Osteoblast (primary cell): Measurements from ENCODE around the gene GAN. TPM values are rescaled to one million over a fixed set of nuclear protein-coding genes. Genes with fewer than 3 reads are reported as not detected.

Source experiments
- DNase-seq: peaks from one replicate; pipeline ENCODE4 v3.0.0; 2011; ENCODE audit warnings: low spot score, mixed read lengths; ENCODE audit not compliant: insufficient read length; ENCODE audit errors: missing footprints
- H2AFZ ChIP-seq: 2 replicates; pipeline ENCODE4 v1.6.0; 2011; ENCODE audit warnings: mild to moderate bottlenecking, low read length
- H3K27ac ChIP-seq: 2 replicates; pipeline ENCODE4 v1.5.1; 2011; ENCODE audit warnings: mild to moderate bottlenecking, low read depth, low read length, moderate library complexity
- H3K27me3 ChIP-seq: 2 replicates; pipeline ENCODE4 v1.6.0; 2012; ENCODE audit warnings: mild to moderate bottlenecking, control low read depth, inconsistent platforms, low read length, moderate library complexity; ENCODE audit not compliant: insufficient read depth
- H3K36me3 ChIP-seq: 2 replicates; pipeline ENCODE4 v1.5.1; 2011; ENCODE audit warnings: mild to moderate bottlenecking, low read length, control low read depth, moderate library complexity; ENCODE audit not compliant: insufficient read depth
- H3K4me1 ChIP-seq: 2 replicates; pipeline ENCODE4 v1.5.1; 2011; ENCODE audit warnings: mild to moderate bottlenecking, low read length, control low read depth, moderate library complexity; ENCODE audit not compliant: insufficient read depth
- H3K4me2 ChIP-seq: 2 replicates; pipeline ENCODE4 v1.6.0; 2011; ENCODE audit warnings: mild to moderate bottlenecking, low read length; ENCODE audit not compliant: insufficient read depth
- H3K4me3 ChIP-seq: fragments of 200-600 bp; sonication (generic); 3 replicates; pipeline ENCODE4 v1.5.1; 2012; ENCODE audit warnings: mild to moderate bottlenecking, low read length, inconsistent platforms; ENCODE audit not compliant: insufficient read depth
- H3K79me2 ChIP-seq: 2 replicates; pipeline ENCODE4 v1.6.0; 2012; ENCODE audit warnings: mild to moderate bottlenecking, low read length, control low read depth, inconsistent platforms; ENCODE audit not compliant: insufficient read depth
- H3K9me3 ChIP-seq: 2 replicates; pipeline ENCODE4 v1.5.1; 2011; ENCODE audit warnings: low read depth, low read length, control low read depth
- H4K20me1 ChIP-seq: 2 replicates; pipeline ENCODE4 v1.6.0; 2012; ENCODE audit warnings: mild to moderate bottlenecking, low read length, control low read depth; ENCODE audit not compliant: insufficient read depth
- total RNA-seq: library from RNA; depleted of rRNA; stranded (reverse); fragments of >200 nt; gene quantifications from 2 replicates; pipeline ENCODE4 v1.2.3, GENCODE V29; 2012
- TF ChIP-seq, protein P1 (sequence below): IDR thresholded peaks from 2 replicates; pipeline ENCODE4 v1.5.1; 2011; ENCODE audit warnings: mild to moderate bottlenecking, low read depth, low read length, moderate library complexity; ENCODE audit errors: extremely low read depth

GAN gene
- total RNA-seq, 1 donor: 10.9 TPM

DNA sequence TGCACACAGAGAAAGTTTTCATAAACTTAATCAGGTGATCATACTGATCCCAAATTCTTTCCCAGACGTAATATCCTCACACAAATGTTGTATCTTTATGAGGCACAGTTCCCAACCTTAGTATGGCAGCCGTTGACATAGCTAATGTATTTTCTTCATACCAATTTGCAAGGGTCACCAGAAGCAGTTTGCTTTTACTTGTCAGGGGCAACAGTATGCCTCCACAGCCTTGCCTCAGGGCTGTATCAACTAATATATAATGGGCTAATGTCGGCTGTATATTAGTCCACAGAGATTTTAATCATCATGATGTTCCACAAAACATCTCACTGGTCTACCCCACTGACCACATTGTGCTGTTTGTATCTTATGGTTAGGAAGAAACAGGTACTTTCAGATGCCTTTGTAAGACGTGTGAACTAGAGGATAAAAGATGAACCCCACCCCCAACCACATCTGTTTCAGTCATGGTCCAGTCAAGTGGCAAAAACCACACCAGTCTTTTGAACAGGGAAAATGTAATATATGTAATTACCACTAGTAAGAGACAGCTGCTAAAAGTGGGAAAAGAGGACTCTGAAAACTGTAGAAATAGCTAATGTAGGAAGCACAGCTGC is 55.2 kb downstream of the GAN start:
- H3K27me3 ChIP-seq: no peaks in the 10 kb centered on the region
- DNase-seq: no peak
- H3K9me3 ChIP-seq: no peaks in the 10 kb centered on the region
- H3K79me2 ChIP-seq: no peaks in the 10 kb centered on the region
- peaks cover 4% of the 10 kb centered on the region for H4K20me1 ChIP-seq
- H3K27ac ChIP-seq: no peak overlapping the region
- H3K4me2 ChIP-seq: no peak overlapping the region
- TF ChIP-seq, protein P1, sequence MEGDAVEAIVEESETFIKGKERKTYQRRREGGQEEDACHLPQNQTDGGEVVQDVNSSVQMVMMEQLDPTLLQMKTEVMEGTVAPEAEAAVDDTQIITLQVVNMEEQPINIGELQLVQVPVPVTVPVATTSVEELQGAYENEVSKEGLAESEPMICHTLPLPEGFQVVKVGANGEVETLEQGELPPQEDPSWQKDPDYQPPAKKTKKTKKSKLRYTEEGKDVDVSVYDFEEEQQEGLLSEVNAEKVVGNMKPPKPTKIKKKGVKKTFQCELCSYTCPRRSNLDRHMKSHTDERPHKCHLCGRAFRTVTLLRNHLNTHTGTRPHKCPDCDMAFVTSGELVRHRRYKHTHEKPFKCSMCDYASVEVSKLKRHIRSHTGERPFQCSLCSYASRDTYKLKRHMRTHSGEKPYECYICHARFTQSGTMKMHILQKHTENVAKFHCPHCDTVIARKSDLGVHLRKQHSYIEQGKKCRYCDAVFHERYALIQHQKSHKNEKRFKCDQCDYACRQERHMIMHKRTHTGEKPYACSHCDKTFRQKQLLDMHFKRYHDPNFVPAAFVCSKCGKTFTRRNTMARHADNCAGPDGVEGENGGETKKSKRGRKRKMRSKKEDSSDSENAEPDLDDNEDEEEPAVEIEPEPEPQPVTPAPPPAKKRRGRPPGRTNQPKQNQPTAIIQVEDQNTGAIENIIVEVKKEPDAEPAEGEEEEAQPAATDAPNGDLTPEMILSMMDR: no peak
- H3K4me1 ChIP-seq: no peaks in the 10 kb centered on the region
- no peak overlapping the region for H3K4me3 ChIP-seq
- peaks cover 22% of the 10 kb centered on the region for H3K36me3 ChIP-seq
- H2AFZ ChIP-seq: no peak overlapping the region

DNA sequence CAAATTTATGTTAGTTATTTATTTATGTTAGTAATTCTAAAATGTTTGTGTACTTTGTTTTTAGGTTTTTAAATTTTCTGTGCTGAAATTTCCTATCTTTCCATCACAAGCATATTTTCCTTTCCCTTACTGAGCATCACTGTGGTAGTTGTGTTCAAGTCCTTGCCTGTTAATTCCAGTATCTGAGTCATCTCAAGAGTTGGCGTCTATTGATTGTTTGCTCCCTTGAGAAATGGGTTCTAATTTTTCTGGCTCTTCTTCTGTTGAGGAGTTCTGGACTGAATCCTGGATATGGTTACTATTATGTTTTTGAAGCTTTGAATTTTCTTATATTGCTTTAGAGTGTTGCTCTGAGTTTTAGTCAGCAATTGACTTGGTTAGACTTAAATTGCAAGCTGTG is 56.3 kb downstream of the GAN start:
- TF ChIP-seq, protein P1: no peak
- no peak overlapping the region for H2AFZ ChIP-seq
- H3K9me3 ChIP-seq: no peaks in the 10 kb centered on the region
- H3K36me3 ChIP-seq: peaks cover 16% of the 10 kb centered on the region
- no peaks in the 10 kb centered on the region for H3K27me3 ChIP-seq
- no peak overlapping the region for H3K4me2 ChIP-seq
- H3K4me1 ChIP-seq: no peaks in the 10 kb centered on the region
- H3K79me2 ChIP-seq: no peaks in the 10 kb centered on the region
- no peak overlapping the region for H3K4me3 ChIP-seq
- DNase-seq: no peak
- no peak overlapping the region for H3K27ac ChIP-seq
- peaks cover under 1% of the 10 kb centered on the region for H4K20me1 ChIP-seq

DNA sequence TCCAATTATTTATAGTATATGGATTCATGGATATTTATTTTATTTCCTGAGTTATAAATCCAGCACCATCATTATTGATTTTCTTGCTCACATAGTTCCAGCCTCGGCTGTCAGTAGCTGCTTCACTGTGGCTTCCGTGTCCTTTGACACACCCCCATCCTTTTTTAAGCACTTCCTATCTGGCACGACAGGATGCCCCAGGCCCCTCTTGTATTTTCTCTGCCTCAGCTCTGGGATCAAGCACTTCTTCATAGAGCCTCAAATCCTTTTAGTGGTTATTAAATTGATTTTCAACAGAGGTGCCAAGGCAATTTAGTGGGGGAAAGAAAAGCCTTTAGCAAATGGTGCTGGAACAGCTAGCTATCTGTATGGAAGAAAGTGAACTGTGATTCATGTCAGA is 59.8 kb downstream of the GAN start:
- H3K4me3 ChIP-seq: no peak overlapping the region
- H3K27ac ChIP-seq: no peak overlapping the region
- H3K79me2 ChIP-seq: no peaks in the 10 kb centered on the region
- no peaks in the 10 kb centered on the region for H3K9me3 ChIP-seq
- peaks cover 21% of the 10 kb centered on the region for H3K36me3 ChIP-seq
- no peak for DNase-seq
- H4K20me1 ChIP-seq: no peaks in the 10 kb centered on the region
- no peaks in the 10 kb centered on the region for H3K4me1 ChIP-seq
- no peaks in the 10 kb centered on the region for H3K27me3 ChIP-seq
- H2AFZ ChIP-seq: no peak overlapping the region
- no peak overlapping the region for H3K4me2 ChIP-seq
- TF ChIP-seq, protein P1: no peak

- no peak overlapping the region for H2AFZ ChIP-seq
- TF ChIP-seq, protein P1: no peak
- H3K9me3 ChIP-seq: no peaks in the 10 kb centered on the region
- DNase-seq: no peak
- no peaks in the 10 kb centered on the region for H3K79me2 ChIP-seq
- H3K4me1 ChIP-seq: no peaks in the 10 kb centered on the region
- no peak overlapping the region for H3K27ac ChIP-seq
- no peaks in the 10 kb centered on the region for H4K20me1 ChIP-seq
- H3K36me3 ChIP-seq: peaks cover 13% of the 10 kb centered on the region
- no peak overlapping the region for H3K4me2 ChIP-seq
- H3K4me3 ChIP-seq: no peak overlapping the region
- H3K27me3 ChIP-seq: no peaks in the 10 kb centered on the region
These were observed 62.1 kb downstream of the GAN start for GRCh38 chr16:81376880-81377279.
